OCI-LY1 (cell line): ENCODE measurements around the gene PPP1R3C.

Source experiments
- H2AFZ ChIP-seq: fragments of 200-600 bp; sonication (generic), shearing (Covaris generic); 2 replicates; pipeline ENCODE4 v1.6.0; 2014; ENCODE audit warnings: antibody characterized with exemption, mild to moderate bottlenecking, low read length
- H3F3A ChIP-seq: fragments of 200-600 bp; sonication (generic), shearing (Covaris generic); 2 replicates; pipeline ENCODE4 v1.6.0; 2014; ENCODE audit warnings: mild to moderate bottlenecking, antibody characterized with exemption, low read length, moderate library complexity; ENCODE audit not compliant: insufficient read depth
- H3K27ac ChIP-seq: fragments of 200-600 bp; sonication (generic); 2 replicates; pipeline ENCODE4 v1.5.1; 2014; ENCODE audit warnings: low read length, mixed run types, mild to moderate bottlenecking, low read depth; ENCODE audit not compliant: poor library complexity, severe bottlenecking
- H3K27me3 ChIP-seq: fragments of 200-600 bp; sonication (generic); 2 replicates; pipeline ENCODE4 v1.6.0; 2014; ENCODE audit warnings: antibody characterized with exemption, mild to moderate bottlenecking, low read length, moderate library complexity; ENCODE audit not compliant: insufficient read depth
- H3K36me3 ChIP-seq: fragments of 200-600 bp; sonication (generic); 2 replicates; pipeline ENCODE4 v1.6.1; 2014; ENCODE audit warnings: mild to moderate bottlenecking, antibody characterized with exemption, low read length, moderate library complexity, mixed read lengths; ENCODE audit not compliant: insufficient read depth
- H3K4me1 ChIP-seq: fragments of 200-600 bp; sonication (generic); 2 replicates; pipeline ENCODE4 v1.5.1; 2014; ENCODE audit warnings: mild to moderate bottlenecking, low read length, moderate library complexity; ENCODE audit not compliant: insufficient read depth, severe bottlenecking
- H3K4me2 ChIP-seq: fragments of 200-600 bp; sonication (generic), shearing (Covaris generic); 2 replicates; pipeline ENCODE4 v1.6.1; 2014; ENCODE audit warnings: low read length
- H3K4me3 ChIP-seq: fragments of 200-600 bp; sonication (generic); 2 replicates; pipeline ENCODE4 v1.5.1; 2014; ENCODE audit warnings: low read length, low read depth, mild to moderate bottlenecking, mixed read lengths; ENCODE audit not compliant: poor library complexity, severe bottlenecking
- H3K79me2 ChIP-seq: fragments of 200-600 bp; shearing (Covaris generic); 2 replicates; pipeline ENCODE4 v1.6.1; 2016; ENCODE audit warnings: mixed run types, low read length, mixed read lengths; ENCODE audit not compliant: insufficient read depth
- H3K9ac ChIP-seq: fragments of 200-600 bp; sonication (generic), shearing (Covaris generic); 2 replicates; pipeline ENCODE4 v1.6.1; 2014; ENCODE audit warnings: mild to moderate bottlenecking, low read length, mixed read lengths
- H3K9me2 ChIP-seq: fragments of 200-600 bp; sonication (generic), shearing (Covaris generic); 2 replicates; pipeline ENCODE4 v1.6.1; 2014; ENCODE audit warnings: low read depth, mild to moderate bottlenecking, low read length, mixed read lengths
- H3K9me3 ChIP-seq: fragments of 200-600 bp; shearing (Covaris generic); 2 replicates; pipeline ENCODE4 v1.6.1; 2014; ENCODE audit warnings: low read length, mixed read lengths
- H4K20me1 ChIP-seq: fragments of 200-600 bp; sonication (generic), shearing (Covaris generic); 2 replicates; pipeline ENCODE4 v1.6.0; 2016; ENCODE audit warnings: mild to moderate bottlenecking, low read length; ENCODE audit not compliant: insufficient read depth
- EZH2 ChIP-seq: fragments of 200-600 bp; sonication (generic), shearing (Covaris generic); IDR thresholded peaks from 2 replicates; pipeline ENCODE4 v1.8.0; 2017; ENCODE audit warnings: borderline replicate concordance, mixed run types, mild to moderate bottlenecking, antibody characterized with exemption, low read length, moderate library complexity, mixed read lengths
- TF ChIP-seq, protein P1 (sequence below): fragments of 200-600 bp; sonication (generic), shearing (Covaris generic); IDR thresholded peaks from 2 replicates; pipeline ENCODE4 v1.5.1; 2017; ENCODE audit warnings: mild to moderate bottlenecking, antibody characterized with exemption, low read length, moderate library complexity, mixed read lengths

Gene PPP1R3C

GRCh38 chr10:91630625-91631024 is 2.2 kb downstream of the PPP1R3C start:
- Histone ChIP-seq H3K9ac (no peak overlapping the region), H3F3A (no peaks in the 10 kb centered on the region), H3K4me2 (no peak overlapping the region), H3K79me2 (no peaks in the 10 kb centered on the region), H3K4me3 (no peak overlapping the region), H4K20me1 (no peaks in the 10 kb centered on the region), H3K27ac (no peak overlapping the region), H3K9me2 (no peaks in the 10 kb centered on the region), H3K4me1 (no peaks in the 10 kb centered on the region), H3K9me3 (no peaks in the 10 kb centered on the region), H2AFZ (no peak overlapping the region), H3K27me3 (no peaks in the 10 kb centered on the region), H3K36me3 (no peaks in the 10 kb centered on the region)
- TF ChIP-seq EZH2 = no peak
- TF ChIP-seq, protein P1, sequence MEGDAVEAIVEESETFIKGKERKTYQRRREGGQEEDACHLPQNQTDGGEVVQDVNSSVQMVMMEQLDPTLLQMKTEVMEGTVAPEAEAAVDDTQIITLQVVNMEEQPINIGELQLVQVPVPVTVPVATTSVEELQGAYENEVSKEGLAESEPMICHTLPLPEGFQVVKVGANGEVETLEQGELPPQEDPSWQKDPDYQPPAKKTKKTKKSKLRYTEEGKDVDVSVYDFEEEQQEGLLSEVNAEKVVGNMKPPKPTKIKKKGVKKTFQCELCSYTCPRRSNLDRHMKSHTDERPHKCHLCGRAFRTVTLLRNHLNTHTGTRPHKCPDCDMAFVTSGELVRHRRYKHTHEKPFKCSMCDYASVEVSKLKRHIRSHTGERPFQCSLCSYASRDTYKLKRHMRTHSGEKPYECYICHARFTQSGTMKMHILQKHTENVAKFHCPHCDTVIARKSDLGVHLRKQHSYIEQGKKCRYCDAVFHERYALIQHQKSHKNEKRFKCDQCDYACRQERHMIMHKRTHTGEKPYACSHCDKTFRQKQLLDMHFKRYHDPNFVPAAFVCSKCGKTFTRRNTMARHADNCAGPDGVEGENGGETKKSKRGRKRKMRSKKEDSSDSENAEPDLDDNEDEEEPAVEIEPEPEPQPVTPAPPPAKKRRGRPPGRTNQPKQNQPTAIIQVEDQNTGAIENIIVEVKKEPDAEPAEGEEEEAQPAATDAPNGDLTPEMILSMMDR = no peak

- no peaks in the 10 kb centered on the region for H3K9me3 ChIP-seq
- H3K4me1 ChIP-seq = no peaks in the 10 kb centered on the region
- no peaks in the 10 kb centered on the region for H3K36me3 ChIP-seq
- H2AFZ ChIP-seq = no peak overlapping the region
- no peak for TF ChIP-seq EZH2
- TF ChIP-seq, protein P1 = no peak
- no peak overlapping the region for H3K4me3 ChIP-seq
- no peak overlapping the region for H3K27ac ChIP-seq
- no peaks in the 10 kb centered on the region for H3K9me2 ChIP-seq
- H4K20me1 ChIP-seq = no peaks in the 10 kb centered on the region
- no peaks in the 10 kb centered on the region for H3F3A ChIP-seq
- H3K4me2 ChIP-seq = no peak overlapping the region
- H3K9ac ChIP-seq = no peak overlapping the region
- no peaks in the 10 kb centered on the region for H3K79me2 ChIP-seq
- no peaks in the 10 kb centered on the region for H3K27me3 ChIP-seq
Observed at GRCh38 chr10:91629715-91630549, 2.9 kb downstream of the PPP1R3C start.

- no peak overlapping the region for H3K27ac ChIP-seq
- H2AFZ ChIP-seq = no peak overlapping the region
- H3K79me2 ChIP-seq = no peaks in the 10 kb centered on the region
- no peaks in the 10 kb centered on the region for H3K36me3 ChIP-seq
- H3K9me2 ChIP-seq = no peaks in the 10 kb centered on the region
- TF ChIP-seq, protein P1 = no peak
- TF ChIP-seq EZH2 = no peak
- no peaks in the 10 kb centered on the region for H3K9me3 ChIP-seq
- no peak overlapping the region for H3K4me2 ChIP-seq
- no peaks in the 10 kb centered on the region for H3K4me1 ChIP-seq
- H4K20me1 ChIP-seq = no peaks in the 10 kb centered on the region
- no peak overlapping the region for H3K9ac ChIP-seq
- no peaks in the 10 kb centered on the region for H3K27me3 ChIP-seq
- H3F3A ChIP-seq = no peaks in the 10 kb centered on the region
- H3K4me3 ChIP-seq = no peak overlapping the region
Observed at GRCh38 chr10:91628383-91628782, 4.5 kb downstream of the PPP1R3C start.
